ENCODE measurements around the gene PRDM11. TPM values are rescaled to one million over a fixed set of nuclear protein-coding genes. Genes with fewer than 3 reads are reported as not detected.

The PRDM11 gene
- total and polyA plus RNA-seq, 2 of the 8 experiments (the other 6 are each of a cell fraction or from before 2014, with no cell fraction given): 3.6 to 11.7 TPM

GRCh38 chr11:45102361-45102809 is 44.1 kb upstream of the PRDM11 start:
- Histone ChIP-seq H3K4me2 (ENCODE audit: insufficient read depth in 1 of 2, low read depth in 2 of 2, low read length in 2 of 2) (no peak overlapping the region), H3K23me2 (ENCODE audit: low read depth, low read length) (no peaks in the 10 kb centered on the region), H3K36me3 (ENCODE audit: control insufficient read depth in 2 of 4, insufficient read depth in 4 of 4, low read length in 3 of 4) (no peaks in the 10 kb centered on the region), H3K4me3 (ENCODE audit: extremely low read depth in 1 of 4, insufficient read depth in 2 of 4, low read depth in 3 of 4, low read length in 4 of 4) (no peak overlapping the region), H3K18ac (ENCODE audit: extremely low read depth, low read length) (no peak overlapping the region), H3K9me3 (ENCODE audit: insufficient read depth in 2 of 2, low read depth in 1 of 2, low read length in 1 of 2) (no peaks in the 10 kb centered on the region), H4K91ac (replicated peaks; ENCODE audit: insufficient read length, low read length) (peak overlapping the region; percentile 52), H2BK5ac (ENCODE audit: low read depth, low read length) (0 out of 2 replicates have a peak overlapping the region, but pooled peaks have one; percentile 68), H2BK120ac (replicated peaks; ENCODE audit: low read depth, low read length) (no peak overlapping the region), H3K23ac (ENCODE audit: insufficient read length) (no peak overlapping the region), H3K79me2 (ENCODE audit: control insufficient read depth in 1 of 2, insufficient read depth in 2 of 2, low read length in 2 of 2) (no peaks in the 10 kb centered on the region), H3K4ac (replicated peaks; ENCODE audit: insufficient read length, low read depth, low read length) (peak overlapping the region; percentile 16), H3K4me1 (replicated peaks in 1 of 4; ENCODE audit: control insufficient read depth in 3 of 4, insufficient read depth in 4 of 4, low read length in 3 of 4) (no peaks in the 10 kb centered on the region; a peak in 2 of 7 replicates), H3K56ac (replicated peaks; ENCODE audit: insufficient read length, low read depth, low read length) (no peak overlapping the region), H3K14ac (ENCODE audit: insufficient read length) (no peak overlapping the region), H2AFZ (ENCODE audit: low read length) (no peak overlapping the region), H4K5ac (ENCODE audit: insufficient read length, low read depth, low read length) (no peak overlapping the region), H3K27ac (ENCODE audit: low read depth, low read length) (no peak overlapping the region), H2BK15ac (ENCODE audit: low read length) (no peak overlapping the region), H3K79me1 (ENCODE audit: low read depth, low read length) (no peaks in the 10 kb centered on the region), H4K20me1 (replicated peaks in 1 of 2; ENCODE audit: control insufficient read depth in 1 of 2, insufficient read depth in 2 of 2, low read length in 2 of 2) (no peaks in the 10 kb centered on the region), H2BK20ac (ENCODE audit: low read length) (no peak overlapping the region), H4K8ac (ENCODE audit: extremely low read depth, insufficient read depth, low read length) (peak overlapping the region; percentile 16), H2BK12ac (ENCODE audit: low read depth, low read length) (peak overlapping the region; percentile 68; the same call in 1 of the 2 replicates), H3K9ac (replicated peaks in 1 of 4; ENCODE audit: extremely low read depth in 1 of 4, low read depth in 3 of 4, low read length in 3 of 4) (no peak overlapping the region), H2AK5ac (ENCODE audit: low read depth, low read length) (no peak overlapping the region; the same call in 1 of the 2 replicates), H3K27me3 (replicated peaks in 1 of 4; ENCODE audit: control insufficient read depth in 3 of 4, extremely low read depth in 1 of 4, insufficient read depth in 3 of 4, low read length in 3 of 4) (no peaks in the 10 kb centered on the region)
- ChIA-PET CTCF (ENCODE audit: partially characterized antibody) (interaction anchor here (0.6 to 34.2 kb wide), 36 partner anchors 8 to 669 kb away, joined by 3 to 1347 read pairs (median 8); partner anchors contain the start of genes SYT13 and TP53I11), POLR2A (ENCODE audit: partially characterized antibody) (interaction anchor here (0.8 to 1.8 kb wide), 3 partner anchors 163 to 169 kb away, joined by 3 to 7 read pairs (median 3); no protein-coding TSS in a partner anchor)
- FAIRE-seq (no peak), DNase-seq (ENCODE audit: low read depth in 1 of 2, low spot score in 2 of 2) (peak in 1 of 2 experiments; percentile 46)
- WGBS, 2 experiments (ENCODE audit: extremely low coverage in 1 of 2, insufficient coverage in 1 of 2, insufficient read length in 1 of 2, insufficient replicate concordance in 2 of 2, low coverage in 1 of 2, low lambda C conversion rate in 2 of 2, missing lambda C conversion rate in 1 of 2): 67% methylated on average over 6 of the region's 8 CpGs; no CpG with 5 or more reads in 1 of the 2 experiments
- no peak for TF ChIP-seq SP4 (IDR thresholded peaks at IDR 0.05; ENCODE audit: low read length)
- TF ChIP-seq CTCF (IDR thresholded peaks at IDR 0.05; ENCODE audit: control extremely low read depth in 1 of 3, insufficient read depth in 1 of 3, low read depth in 1 of 3, low read length in 3 of 3): no peak
- no peak for TF ChIP-seq HDAC2 (IDR thresholded peaks at IDR 0.05; ENCODE audit: borderline replicate concordance in 1 of 2, low read depth in 2 of 2, low read length in 2 of 2)
- TF ChIP-seq EGR1 (IDR thresholded peaks at IDR 0.05; ENCODE audit: borderline replicate concordance, low read depth, low read length): no peak
- no peak for TF ChIP-seq ZNF274 (IDR thresholded peaks at IDR 0.05; ENCODE audit: borderline replicate concordance, extremely low read depth, low read length)
- TF ChIP-seq KDM4A (IDR thresholded peaks at IDR 0.05; ENCODE audit: low read depth, low read length, severe bottlenecking): no peak
- TF ChIP-seq RFX5 (IDR thresholded peaks at IDR 0.05; ENCODE audit: borderline replicate concordance, low read depth, low read length): no peak
- no peak for TF ChIP-seq BCL11A (IDR thresholded peaks at IDR 0.05; ENCODE audit: low read depth in 2 of 2, low read length in 2 of 2)
- no peak for TF ChIP-seq POLR2AphosphoS5 (IDR thresholded peaks at IDR 0.05; ENCODE audit: low read depth, low read length)
- TF ChIP-seq CHD2 (IDR thresholded peaks at IDR 0.05; ENCODE audit: low read length): no peak
- TF ChIP-seq NANOG (IDR thresholded peaks at IDR 0.05; ENCODE audit: insufficient read depth, low read depth, low read length, poor library complexity, severe bottlenecking): no peak

Measured in H1 (cell line).